HFF-Myc (cell line): ENCODE results near the gene DHH.
A peak's percentile ranks its signal among the peaks of the same experiment; 100 is the strongest.

ENCODE experiments used
- DNase-seq: peaks from one replicate; pipeline ENCODE4 v3.0.0-alpha.2; 2011; ENCODE audit warnings: low read depth; ENCODE audit errors: extremely low read depth
- H3K4me3 ChIP-seq: replicated peaks from 2 replicates; pipeline ENCODE4 v1.5.1; 2011; ENCODE audit warnings: low read depth, mild to moderate bottlenecking, control low read depth, low read length
- CTCF ChIP-seq: IDR thresholded peaks from 2 replicates; pipeline ENCODE4 v1.5.1; 2012; ENCODE audit warnings: mild to moderate bottlenecking, low read depth, low read length, control low read depth; ENCODE audit errors: missing control alignments

DHH gene

DNA sequence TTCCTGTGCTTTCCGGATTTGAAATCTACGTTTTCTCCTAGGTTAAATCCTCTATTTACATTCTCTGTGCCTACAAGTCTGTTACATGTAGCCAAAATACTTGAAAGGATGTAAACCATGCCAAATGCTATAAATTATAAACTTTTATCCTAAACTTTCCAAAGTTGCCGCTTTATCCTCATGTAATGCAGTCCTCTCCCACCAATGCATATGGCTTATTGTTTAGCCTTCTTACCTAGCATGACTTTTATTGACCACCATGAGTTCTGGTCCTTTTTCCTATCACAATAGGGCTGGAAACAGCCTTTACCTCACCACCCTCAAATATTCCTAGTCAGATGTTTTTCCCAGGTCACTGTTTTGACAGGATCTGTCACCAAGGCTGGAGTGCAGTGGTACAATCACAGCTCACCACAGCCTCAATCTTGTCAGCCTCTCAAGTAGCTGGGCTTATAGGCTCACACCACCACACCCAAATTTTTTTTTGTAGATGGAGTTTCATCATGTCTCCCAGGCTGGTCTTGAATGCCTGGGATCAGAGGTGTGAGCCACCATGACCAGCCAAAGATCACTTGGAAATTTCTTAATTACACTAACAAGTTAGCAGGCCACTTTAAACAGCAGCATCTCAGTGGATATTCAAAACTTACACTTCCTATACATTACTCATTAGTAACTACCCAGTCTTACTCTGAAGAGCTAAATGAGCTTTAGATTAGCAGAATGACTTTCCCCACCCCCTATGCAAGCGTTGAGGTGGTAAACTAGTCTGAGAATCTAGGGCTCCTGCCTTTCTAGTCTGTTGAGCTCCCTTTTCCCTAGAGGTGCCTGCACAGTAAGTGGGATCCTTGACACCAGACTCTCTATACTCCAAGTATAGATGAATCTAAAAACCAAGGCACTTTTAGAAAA, 32.5 kb upstream of the DHH start:
- no peak for TF ChIP-seq CTCF
- H3K4me3 ChIP-seq, result no peak overlapping the region
- DNase-seq, result no peak

DNA sequence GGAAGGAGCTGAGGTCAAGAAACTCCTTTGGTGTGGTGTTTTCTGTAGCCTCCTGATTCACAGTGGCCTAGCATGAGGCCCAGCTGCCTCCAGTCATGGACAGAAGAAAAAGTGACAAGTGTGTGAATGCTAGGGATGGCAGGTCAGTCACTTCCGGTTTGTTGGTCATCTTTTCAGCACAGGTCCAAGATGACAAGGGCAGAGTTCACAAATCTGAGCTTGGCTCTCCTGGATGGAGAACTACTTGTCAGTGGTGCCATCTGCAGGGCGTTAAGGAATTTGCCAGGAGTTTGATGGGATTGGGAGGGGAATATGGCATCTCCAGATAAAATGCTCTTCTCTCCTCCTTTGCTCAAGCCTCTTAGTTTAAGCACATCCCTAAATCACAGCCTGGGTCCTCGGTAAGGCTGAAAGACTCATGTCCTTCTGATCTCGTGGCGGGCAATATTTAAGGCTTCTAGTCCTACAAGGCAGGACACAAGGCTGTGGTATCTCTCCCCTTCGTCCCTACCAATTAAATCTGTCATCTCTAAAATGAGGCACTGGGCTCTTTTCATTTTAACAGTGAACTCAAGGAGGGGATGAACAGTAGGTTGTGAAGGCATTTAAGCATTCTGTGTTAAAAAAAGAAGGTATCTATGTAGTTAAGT, 26.6 kb upstream of the DHH start:
- peak; percentile 71 for TF ChIP-seq CTCF
- H3K4me3 ChIP-seq, result no peak overlapping the region
- no peak for DNase-seq

DNA sequence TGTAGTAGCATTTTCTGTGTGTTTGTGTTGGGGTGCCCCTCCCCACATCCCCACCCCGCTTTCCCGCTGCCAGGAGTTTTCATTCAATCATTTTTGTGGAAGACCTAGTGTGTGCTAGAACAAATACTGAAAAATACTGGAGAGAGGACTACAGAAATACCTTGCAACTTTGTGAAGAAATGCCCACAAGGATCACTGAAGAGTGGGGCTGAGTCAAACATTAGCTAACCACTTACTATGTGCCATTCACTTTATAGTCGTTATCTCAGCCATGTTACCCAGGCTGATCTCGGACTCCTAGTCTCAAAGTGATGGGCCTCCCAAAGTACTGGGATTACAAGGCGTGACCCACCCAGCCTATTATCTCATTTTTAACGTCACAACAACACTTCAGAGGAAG, 16.6 kb upstream of the DHH start:
- no peak for DNase-seq

GRCh38 chr12:49110464-49111155, 16.0 kb upstream of the DHH start, which contains the start of gene LMBR1L:
LMBR1L (minus strand) TSS chr12:49110847; CDS start chr12:49110555, 292 bp downstream.
- peak within 1 kb of the TSS; percentile 88 for H3K4me3 ChIP-seq
- TF ChIP-seq CTCF, result peak; percentile 35
- peak; percentile 96 for DNase-seq

More for the DNA sequence above, 16.6 kb upstream of the DHH start:
- H3K4me3 ChIP-seq, result peak overlapping the region; percentile 88
- TF ChIP-seq CTCF, result no peak

DNA sequence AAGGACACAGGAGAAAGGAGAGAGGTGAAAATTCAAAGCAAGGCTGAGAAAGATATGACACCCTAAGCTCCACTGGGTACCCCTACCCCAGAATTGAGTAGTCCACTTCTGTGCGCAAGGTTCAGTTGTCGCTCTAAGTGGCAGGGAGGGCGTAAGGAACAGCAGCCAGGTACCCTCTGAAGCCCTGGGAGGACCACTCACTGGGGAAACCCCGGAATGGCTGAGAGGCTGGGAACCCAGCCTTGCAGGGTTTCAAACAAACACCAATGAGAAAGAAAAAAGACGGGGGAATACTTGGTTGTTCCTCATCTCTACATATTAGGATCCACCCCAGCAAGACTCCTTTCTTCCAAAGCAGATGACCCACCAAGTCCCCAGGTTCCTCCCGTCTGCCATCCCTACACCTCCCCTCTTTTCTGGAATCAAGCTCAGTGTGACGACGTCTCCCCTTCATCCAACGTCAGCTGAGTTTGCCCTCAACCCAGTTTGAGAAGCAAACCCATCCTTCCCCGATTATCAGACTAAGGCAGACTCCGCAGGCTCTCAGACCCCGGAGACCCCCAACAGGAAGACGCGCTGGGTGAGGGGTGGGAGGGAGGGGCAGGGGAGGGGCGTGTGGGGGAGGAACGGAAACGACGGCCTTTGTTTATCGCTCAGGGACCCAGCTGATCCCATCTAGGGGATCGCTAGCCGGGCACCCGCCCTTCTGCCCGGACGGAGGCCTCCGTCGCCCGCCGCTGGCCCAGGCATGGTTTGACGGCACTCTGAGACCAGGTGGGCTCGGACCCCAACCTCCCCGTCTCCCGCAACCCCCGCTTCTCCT, 15.3 kb upstream of the DHH start:
- no peak for TF ChIP-seq CTCF
- DNase-seq, result no peak
- peak overlapping the region; percentile 88 for H3K4me3 ChIP-seq

GRCh38 chr12:49108958-49109404, 14.4 kb upstream of the DHH start:
- TF ChIP-seq CTCF, result no peak
- peak overlapping the region; percentile 88 for H3K4me3 ChIP-seq
- DNase-seq, result no peak
